Measurements from ENCODE around the gene LYPD4. TPM values are rescaled to one million over a fixed set of nuclear protein-coding genes. Genes with fewer than 3 reads are reported as not detected.

The LYPD4 gene
- not detected in 2 replicates for total RNA-seq

GRCh38 chr19:41844601-41845000, at the start of gene LYPD4:
Gene LYPD4, minus strand, starts transcription at chr19:41844683. Its CDS starts 5,398 bp downstream, at chr19:41839285.

GRCh38 chr19:41882568-41883462, 38.3 kb upstream of the LYPD4 start, which contains the start of gene ARHGEF1:
Gene ARHGEF1, plus strand, starts transcription at chr19:41883184. Its CDS starts 4,899 bp downstream, at chr19:41888083.

GRCh38 chr19:41876847-41877832, 32.7 kb upstream of the LYPD4 start, which contains the start of gene CD79A:
Gene CD79A, plus strand, starts transcription at chr19:41877279. Its CDS starts 26 bp downstream, at chr19:41877305.

GRCh38 chr19:41859618-41860418, 15.3 kb upstream of the LYPD4 start, which contains the start of gene RPS19:
Gene RPS19, plus strand, starts transcription at chr19:41860255. Its CDS starts 520 bp downstream, at chr19:41860775.

GRCh38 chr19:41845001-41845050, 343 bp upstream of the LYPD4 start, which contains the start of gene DMRTC2:
Gene DMRTC2, plus strand, starts transcription at chr19:41845042. Its CDS starts 2,387 bp downstream, at chr19:41847429.

GRCh38 chr19:41796362-41796761, 48.1 kb downstream of the LYPD4 start, which contains the start of gene CEACAM3:
Gene CEACAM3, plus strand, starts transcription at chr19:41796587. Its CDS starts 91 bp downstream, at chr19:41796678.

Other genes with a start within 250 kb of the LYPD4 start
- gene CEACAM4, start 217.6 kb downstream of the LYPD4 start, total RNA-seq = not detected in 2 replicates
- not detected in 2 replicates for gene CEACAM7, start 156.4 kb downstream of the LYPD4 start, total RNA-seq
- gene CEACAM5, start 136.1 kb downstream of the LYPD4 start, total RNA-seq = not detected in 2 replicates
- gene CEACAM6, start 89.2 kb downstream of the LYPD4 start, total RNA-seq = not detected in 2 replicates
- not detected in 2 replicates for gene CEACAM3, start 48.1 kb downstream of the LYPD4 start, total RNA-seq
- not detected in 2 replicates for gene DMRTC2, start 359 bp upstream of the LYPD4 start, total RNA-seq
- gene RPS19, start 15.6 kb upstream of the LYPD4 start, total RNA-seq = 2,273 and 2,973 TPM in 2 replicates
- 0.35 TPM in 1 of 2 replicates, not detected in the other for gene CD79A, start 32.6 kb upstream of the LYPD4 start, total RNA-seq
- 38.1 and 53.3 TPM in 2 replicates for gene ARHGEF1, start 38.5 kb upstream of the LYPD4 start, total RNA-seq
- 0.23 and 0.77 TPM in 2 replicates for gene ERFL, start 83.8 kb upstream of the LYPD4 start, total RNA-seq
- 305 and 454 TPM in 2 replicates for gene RABAC1, start 114.6 kb upstream of the LYPD4 start, total RNA-seq
- gene ATP1A3, start 149.5 kb upstream of the LYPD4 start, total RNA-seq = 0.34 TPM in 1 of 2 replicates, not detected in the other
- 0.77 TPM in 1 of 2 replicates, not detected in the other for gene GRIK5, start 225.5 kb upstream of the LYPD4 start, total RNA-seq
- gene ZNF574, start 231.5 kb upstream of the LYPD4 start, total RNA-seq = 12.5 and 20.0 TPM in 2 replicates

Measured in pericardium fibroblast (primary cell).